Measurements from ENCODE around the gene RHOU. TPM values are rescaled to one million over a fixed set of nuclear protein-coding genes. Genes with fewer than 3 reads are reported as not detected.
A peak's percentile ranks its signal among the peaks of the same experiment; 100 is the strongest.

RHOU gene
- polyA plus RNA-seq, 2 of the 4 experiments (the other 2 are of a cell fraction), result 11.5 to 14.7 TPM

DNA sequence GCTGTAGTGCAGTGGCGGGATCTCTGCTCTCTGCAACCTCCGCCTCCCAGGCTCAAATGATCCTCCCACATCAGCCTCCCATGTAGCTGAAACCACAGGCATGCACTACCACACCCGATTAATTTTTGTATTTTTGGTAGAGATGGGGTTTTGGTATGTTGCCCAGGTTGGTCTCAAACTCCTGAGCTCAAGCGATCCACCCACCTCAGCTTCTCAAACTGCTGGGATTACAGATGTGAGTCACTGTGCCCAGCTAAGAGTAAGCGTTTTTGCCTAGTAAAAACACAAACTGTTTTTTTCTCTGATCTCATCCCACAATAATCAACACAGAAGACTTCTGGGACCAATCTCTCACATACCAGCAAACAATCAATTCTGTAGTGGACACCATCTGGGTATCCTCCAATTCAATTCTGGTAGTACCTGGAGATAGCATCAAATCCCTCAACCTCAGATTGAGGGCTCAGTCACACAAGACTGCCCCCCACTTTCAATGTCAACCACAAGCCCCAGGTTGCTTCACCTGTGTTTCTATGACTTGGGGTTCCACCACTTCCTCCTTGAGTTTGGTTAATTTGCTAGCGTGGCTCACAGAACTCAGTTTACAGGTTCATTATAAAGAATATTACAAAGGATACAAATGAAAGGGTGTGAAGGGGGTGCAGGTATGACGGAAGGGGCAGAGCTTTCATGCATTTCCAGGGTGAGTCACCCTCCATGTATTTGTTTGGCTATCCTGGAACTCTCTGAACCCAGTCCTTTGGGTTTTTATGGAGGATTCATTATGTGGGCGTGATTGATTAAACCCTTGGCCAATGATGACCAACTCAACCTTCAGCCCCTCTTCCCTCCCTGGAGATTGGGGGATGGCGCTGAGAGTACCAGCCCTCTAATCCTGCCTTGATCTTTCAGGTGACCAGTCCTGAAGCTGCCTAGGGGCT lies 40.0 kb upstream of the RHOU start:
- Histone ChIP-seq H3K4me3 (no peak overlapping the region), H3K4me2 (no peak overlapping the region), H3K4me1 (peaks cover 7% of the 10 kb centered on the region; the same call in 1 of the 3 replicates), H3K27ac (no peak overlapping the region), H3K9me3 (no peaks in the 10 kb centered on the region)
- no peak for TF ChIP-seq RARB (CRISPR knock-in tag; IDR thresholded peaks at IDR 0.05)
- TF ChIP-seq ZC3H11A (IDR thresholded peaks at IDR 0.05), result no peak
- TF ChIP-seq RFX5 (IDR thresholded peaks at IDR 0.05), result no peak
- TF ChIP-seq EP300 (IDR thresholded peaks at IDR 0.05), result no peak
- DNase-seq (ENCODE audit: low read depth in 1 of 2, low spot score in 1 of 2) (no peak), ATAC-seq (no peak), FAIRE-seq (no peak)
- ChIA-PET CTCF (interaction anchor here (0.9 to 9.5 kb wide), 4 partner anchors 31 to 560 kb away, joined by 5 to 99 read pairs (median 11); partner anchors contain the start of gene RHOU), POLR2A (no interaction called here)
- WGBS (ENCODE audit: missing lambda C conversion rate), result 72% methylated on average over 9 of the region's 9 CpGs

DNA sequence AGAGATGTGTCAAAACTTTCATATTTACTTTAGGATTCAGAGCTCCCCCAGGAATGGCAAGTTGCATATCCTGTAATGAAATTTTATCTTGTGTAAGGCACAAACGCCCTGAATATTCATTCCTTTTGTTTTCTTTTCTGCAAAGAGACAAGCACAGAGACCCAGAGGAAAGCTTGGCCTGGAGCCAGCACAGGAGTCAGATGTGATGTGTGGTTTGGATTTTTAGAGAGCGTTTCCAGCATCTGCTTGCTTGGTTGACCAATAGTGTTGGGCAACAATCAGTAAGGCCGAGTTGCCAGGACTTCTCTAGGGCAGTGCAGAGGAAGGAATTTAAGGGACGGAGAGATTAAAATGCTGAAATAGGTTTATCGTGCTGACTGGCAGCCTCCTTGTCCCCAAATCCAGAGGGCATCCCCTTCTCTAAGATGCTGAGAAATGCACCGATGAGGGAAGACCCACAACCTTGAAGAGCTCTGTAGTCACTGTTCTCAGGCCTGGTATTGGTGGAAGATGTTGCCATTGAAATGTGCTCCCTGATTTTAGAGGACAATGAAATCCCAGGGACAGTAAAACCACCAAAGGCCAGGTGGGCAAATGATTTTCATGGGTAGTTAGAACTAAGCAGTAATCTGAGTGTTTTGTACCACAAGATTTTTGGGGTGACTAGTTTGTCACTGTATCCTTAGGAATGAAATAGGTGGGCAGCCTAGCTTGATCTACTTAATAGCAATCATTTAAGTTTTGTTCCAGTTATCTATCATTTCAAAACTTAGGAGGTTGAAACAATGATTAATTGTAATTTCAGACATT lies 37.9 kb upstream of the RHOU start:
- Histone ChIP-seq H3K27ac (no peak overlapping the region), H3K4me3 (no peak overlapping the region), H3K4me1 (peaks cover 7% of the 10 kb centered on the region; the same call in 1 of the 3 replicates), H3K9me3 (no peaks in the 10 kb centered on the region), H3K4me2 (no peak overlapping the region)
- POLR2A ChIA-PET, result no interaction called here
- 48% methylated on average over 6 of the region's 6 CpGs for WGBS (ENCODE audit: missing lambda C conversion rate)
- CTCF ChIA-PET, result interaction anchor here (0.8 to 9.5 kb wide), 3 partner anchors 27 to 557 kb away, joined by 3 to 99 read pairs (median 3); no protein-coding TSS in a partner anchor
- peak in 1 of 2 experiments; percentile 20 for DNase-seq (ENCODE audit: low read depth in 1 of 2, low spot score in 1 of 2)
- FAIRE-seq, result peak; percentile 28
- TF ChIP-seq GATA3 (IDR thresholded peaks at IDR 0.05; ENCODE audit: borderline replicate concordance) (no peak), MAFK (IDR thresholded peaks at IDR 0.05; ENCODE audit: partially characterized antibody) (no peak), SMC3 (IDR thresholded peaks at IDR 0.05) (no peak), CEBPB (IDR thresholded peaks at IDR 0.05) (no peak), MAZ (IDR thresholded peaks at IDR 0.05; ENCODE audit: borderline replicate concordance, low read depth, low read length) (no peak), JUN (IDR thresholded peaks at IDR 0.05) (no peak), CBX2 (IDR thresholded peaks at IDR 0.05; ENCODE audit: borderline replicate concordance, low read depth) (no peak), HOXB13 (CRISPR knock-in tag; IDR thresholded peaks at IDR 0.05; ENCODE audit: low read depth) (no peak), RARB (CRISPR knock-in tag; IDR thresholded peaks at IDR 0.05) (no peak), RFX5 (IDR thresholded peaks at IDR 0.05) (no peak), EHF (CRISPR knock-in tag; IDR thresholded peaks at IDR 0.05) (no peak), NPAS2 (CRISPR knock-in tag; IDR thresholded peaks at IDR 0.05; ENCODE audit: borderline replicate concordance) (no peak), HEYL (CRISPR knock-in tag; IDR thresholded peaks at IDR 0.05) (no peak)
- TF ChIP-seq, protein P1, sequence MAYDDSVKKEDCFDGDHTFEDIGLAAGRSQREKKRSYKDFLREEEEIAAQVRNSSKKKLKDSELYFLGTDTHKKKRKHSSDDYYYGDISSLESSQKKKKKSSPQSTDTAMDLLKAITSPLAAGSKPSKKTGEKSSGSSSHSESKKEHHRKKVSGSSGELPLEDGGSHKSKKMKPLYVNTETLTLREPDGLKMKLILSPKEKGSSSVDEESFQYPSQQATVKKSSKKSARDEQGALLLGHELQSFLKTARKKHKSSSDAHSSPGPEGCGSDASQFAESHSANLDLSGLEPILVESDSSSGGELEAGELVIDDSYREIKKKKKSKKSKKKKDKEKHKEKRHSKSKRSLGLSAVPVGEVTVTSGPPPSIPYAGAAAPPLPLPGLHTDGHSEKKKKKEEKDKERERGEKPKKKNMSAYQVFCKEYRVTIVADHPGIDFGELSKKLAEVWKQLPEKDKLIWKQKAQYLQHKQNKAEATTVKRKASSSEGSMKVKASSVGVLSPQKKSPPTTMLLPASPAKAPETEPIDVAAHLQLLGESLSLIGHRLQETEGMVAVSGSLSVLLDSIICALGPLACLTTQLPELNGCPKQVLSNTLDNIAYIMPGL (CRISPR knock-in tag; IDR thresholded peaks at IDR 0.05; ENCODE audit: borderline replicate concordance), result no peak
- TF ChIP-seq, protein P2, sequence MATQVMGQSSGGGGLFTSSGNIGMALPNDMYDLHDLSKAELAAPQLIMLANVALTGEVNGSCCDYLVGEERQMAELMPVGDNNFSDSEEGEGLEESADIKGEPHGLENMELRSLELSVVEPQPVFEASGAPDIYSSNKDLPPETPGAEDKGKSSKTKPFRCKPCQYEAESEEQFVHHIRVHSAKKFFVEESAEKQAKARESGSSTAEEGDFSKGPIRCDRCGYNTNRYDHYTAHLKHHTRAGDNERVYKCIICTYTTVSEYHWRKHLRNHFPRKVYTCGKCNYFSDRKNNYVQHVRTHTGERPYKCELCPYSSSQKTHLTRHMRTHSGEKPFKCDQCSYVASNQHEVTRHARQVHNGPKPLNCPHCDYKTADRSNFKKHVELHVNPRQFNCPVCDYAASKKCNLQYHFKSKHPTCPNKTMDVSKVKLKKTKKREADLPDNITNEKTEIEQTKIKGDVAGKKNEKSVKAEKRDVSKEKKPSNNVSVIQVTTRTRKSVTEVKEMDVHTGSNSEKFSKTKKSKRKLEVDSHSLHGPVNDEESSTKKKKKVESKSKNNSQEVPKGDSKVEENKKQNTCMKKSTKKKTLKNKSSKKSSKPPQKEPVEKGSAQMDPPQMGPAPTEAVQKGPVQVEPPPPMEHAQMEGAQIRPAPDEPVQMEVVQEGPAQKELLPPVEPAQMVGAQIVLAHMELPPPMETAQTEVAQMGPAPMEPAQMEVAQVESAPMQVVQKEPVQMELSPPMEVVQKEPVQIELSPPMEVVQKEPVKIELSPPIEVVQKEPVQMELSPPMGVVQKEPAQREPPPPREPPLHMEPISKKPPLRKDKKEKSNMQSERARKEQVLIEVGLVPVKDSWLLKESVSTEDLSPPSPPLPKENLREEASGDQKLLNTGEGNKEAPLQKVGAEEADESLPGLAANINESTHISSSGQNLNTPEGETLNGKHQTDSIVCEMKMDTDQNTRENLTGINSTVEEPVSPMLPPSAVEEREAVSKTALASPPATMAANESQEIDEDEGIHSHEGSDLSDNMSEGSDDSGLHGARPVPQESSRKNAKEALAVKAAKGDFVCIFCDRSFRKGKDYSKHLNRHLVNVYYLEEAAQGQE (IDR thresholded peaks at IDR 0.05), result no peak
- TF ChIP-seq, protein P3, sequence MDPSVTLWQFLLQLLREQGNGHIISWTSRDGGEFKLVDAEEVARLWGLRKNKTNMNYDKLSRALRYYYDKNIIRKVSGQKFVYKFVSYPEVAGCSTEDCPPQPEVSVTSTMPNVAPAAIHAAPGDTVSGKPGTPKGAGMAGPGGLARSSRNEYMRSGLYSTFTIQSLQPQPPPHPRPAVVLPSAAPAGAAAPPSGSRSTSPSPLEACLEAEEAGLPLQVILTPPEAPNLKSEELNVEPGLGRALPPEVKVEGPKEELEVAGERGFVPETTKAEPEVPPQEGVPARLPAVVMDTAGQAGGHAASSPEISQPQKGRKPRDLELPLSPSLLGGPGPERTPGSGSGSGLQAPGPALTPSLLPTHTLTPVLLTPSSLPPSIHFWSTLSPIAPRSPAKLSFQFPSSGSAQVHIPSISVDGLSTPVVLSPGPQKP (IDR thresholded peaks at IDR 0.05; ENCODE audit: low read depth, low read length), result no peak
- TF ChIP-seq, protein P4, sequence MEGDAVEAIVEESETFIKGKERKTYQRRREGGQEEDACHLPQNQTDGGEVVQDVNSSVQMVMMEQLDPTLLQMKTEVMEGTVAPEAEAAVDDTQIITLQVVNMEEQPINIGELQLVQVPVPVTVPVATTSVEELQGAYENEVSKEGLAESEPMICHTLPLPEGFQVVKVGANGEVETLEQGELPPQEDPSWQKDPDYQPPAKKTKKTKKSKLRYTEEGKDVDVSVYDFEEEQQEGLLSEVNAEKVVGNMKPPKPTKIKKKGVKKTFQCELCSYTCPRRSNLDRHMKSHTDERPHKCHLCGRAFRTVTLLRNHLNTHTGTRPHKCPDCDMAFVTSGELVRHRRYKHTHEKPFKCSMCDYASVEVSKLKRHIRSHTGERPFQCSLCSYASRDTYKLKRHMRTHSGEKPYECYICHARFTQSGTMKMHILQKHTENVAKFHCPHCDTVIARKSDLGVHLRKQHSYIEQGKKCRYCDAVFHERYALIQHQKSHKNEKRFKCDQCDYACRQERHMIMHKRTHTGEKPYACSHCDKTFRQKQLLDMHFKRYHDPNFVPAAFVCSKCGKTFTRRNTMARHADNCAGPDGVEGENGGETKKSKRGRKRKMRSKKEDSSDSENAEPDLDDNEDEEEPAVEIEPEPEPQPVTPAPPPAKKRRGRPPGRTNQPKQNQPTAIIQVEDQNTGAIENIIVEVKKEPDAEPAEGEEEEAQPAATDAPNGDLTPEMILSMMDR (IDR thresholded peaks at IDR 0.05), result no peak
- ATAC-seq, result no peak

All from A549 (cell line).